PFSK-1 (cell line): ENCODE results near the gene EFHD1.

Experiments
- FOXP2 ChIP-seq: optimal IDR thresholded peaks from 2 replicates; pipeline ENCODE3; 2011; ENCODE audit warnings: borderline replicate concordance, control low read depth, inconsistent platforms; ENCODE audit not compliant: insufficient read depth; ENCODE audit errors: extremely low read length, extremely low read depth
- POLR2AphosphoS5 ChIP-seq: IDR thresholded peaks from 2 replicates; pipeline ENCODE4 v1.6.1; 2012; ENCODE audit warnings: low read depth, mild to moderate bottlenecking, control low read depth, low read length, moderate library complexity
- SIN3A ChIP-seq: IDR thresholded peaks from 2 replicates; pipeline ENCODE4 v1.6.1; 2012; ENCODE audit warnings: mild to moderate bottlenecking, low read length, moderate library complexity, borderline replicate concordance; ENCODE audit not compliant: insufficient read depth
- TAF1 ChIP-seq: IDR thresholded peaks from 2 replicates; pipeline ENCODE4 v1.6.1; 2012; ENCODE audit warnings: low read length, control low read depth, borderline replicate concordance; ENCODE audit not compliant: insufficient read depth
- TF ChIP-seq, protein P1 (sequence below), 2 experiments: IDR thresholded peaks; 2 replicates each; pipeline versions ENCODE4 v1.6.1 to v1.8.0; 2011 to 2012; ENCODE audit warnings: low read depth in 2 of 2, low read length in 2 of 2, control low read depth in 1 of 2, inconsistent platforms in 1 of 2, mild to moderate bottlenecking in 1 of 2, moderate library complexity in 1 of 2; ENCODE audit not compliant: insufficient read depth in 1 of 2

Gene EFHD1

DNA sequence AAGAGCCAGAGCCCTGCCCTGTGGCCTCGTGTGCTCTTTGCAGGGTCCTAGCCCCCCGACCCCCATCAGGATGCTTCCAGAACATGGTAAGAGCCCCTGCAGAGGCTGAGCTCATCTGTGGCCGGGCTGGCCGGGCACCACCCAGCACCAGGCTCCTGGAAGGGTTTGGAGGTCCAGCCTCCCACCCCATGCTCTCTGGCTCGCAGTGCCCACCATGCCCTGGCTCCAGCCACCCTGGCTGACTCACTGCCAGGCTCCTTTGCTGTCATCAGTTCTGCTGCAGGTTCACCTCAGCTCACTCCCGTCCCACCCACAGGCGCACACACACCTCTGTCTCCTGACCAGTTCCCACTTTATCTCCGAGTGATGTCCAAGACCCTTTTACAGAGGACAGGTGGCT, 45.4 kb upstream of the EFHD1 start:
- TF ChIP-seq, protein P1, sequence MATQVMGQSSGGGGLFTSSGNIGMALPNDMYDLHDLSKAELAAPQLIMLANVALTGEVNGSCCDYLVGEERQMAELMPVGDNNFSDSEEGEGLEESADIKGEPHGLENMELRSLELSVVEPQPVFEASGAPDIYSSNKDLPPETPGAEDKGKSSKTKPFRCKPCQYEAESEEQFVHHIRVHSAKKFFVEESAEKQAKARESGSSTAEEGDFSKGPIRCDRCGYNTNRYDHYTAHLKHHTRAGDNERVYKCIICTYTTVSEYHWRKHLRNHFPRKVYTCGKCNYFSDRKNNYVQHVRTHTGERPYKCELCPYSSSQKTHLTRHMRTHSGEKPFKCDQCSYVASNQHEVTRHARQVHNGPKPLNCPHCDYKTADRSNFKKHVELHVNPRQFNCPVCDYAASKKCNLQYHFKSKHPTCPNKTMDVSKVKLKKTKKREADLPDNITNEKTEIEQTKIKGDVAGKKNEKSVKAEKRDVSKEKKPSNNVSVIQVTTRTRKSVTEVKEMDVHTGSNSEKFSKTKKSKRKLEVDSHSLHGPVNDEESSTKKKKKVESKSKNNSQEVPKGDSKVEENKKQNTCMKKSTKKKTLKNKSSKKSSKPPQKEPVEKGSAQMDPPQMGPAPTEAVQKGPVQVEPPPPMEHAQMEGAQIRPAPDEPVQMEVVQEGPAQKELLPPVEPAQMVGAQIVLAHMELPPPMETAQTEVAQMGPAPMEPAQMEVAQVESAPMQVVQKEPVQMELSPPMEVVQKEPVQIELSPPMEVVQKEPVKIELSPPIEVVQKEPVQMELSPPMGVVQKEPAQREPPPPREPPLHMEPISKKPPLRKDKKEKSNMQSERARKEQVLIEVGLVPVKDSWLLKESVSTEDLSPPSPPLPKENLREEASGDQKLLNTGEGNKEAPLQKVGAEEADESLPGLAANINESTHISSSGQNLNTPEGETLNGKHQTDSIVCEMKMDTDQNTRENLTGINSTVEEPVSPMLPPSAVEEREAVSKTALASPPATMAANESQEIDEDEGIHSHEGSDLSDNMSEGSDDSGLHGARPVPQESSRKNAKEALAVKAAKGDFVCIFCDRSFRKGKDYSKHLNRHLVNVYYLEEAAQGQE (IDR thresholded peaks at IDR 0.05; ENCODE audit: insufficient read depth in 1 of 2, low read depth in 2 of 2, low read length in 2 of 2): no peak
- TF ChIP-seq TAF1 (no peak), SIN3A (no peak), POLR2AphosphoS5 (no peak), FOXP2 (no peak)

DNA sequence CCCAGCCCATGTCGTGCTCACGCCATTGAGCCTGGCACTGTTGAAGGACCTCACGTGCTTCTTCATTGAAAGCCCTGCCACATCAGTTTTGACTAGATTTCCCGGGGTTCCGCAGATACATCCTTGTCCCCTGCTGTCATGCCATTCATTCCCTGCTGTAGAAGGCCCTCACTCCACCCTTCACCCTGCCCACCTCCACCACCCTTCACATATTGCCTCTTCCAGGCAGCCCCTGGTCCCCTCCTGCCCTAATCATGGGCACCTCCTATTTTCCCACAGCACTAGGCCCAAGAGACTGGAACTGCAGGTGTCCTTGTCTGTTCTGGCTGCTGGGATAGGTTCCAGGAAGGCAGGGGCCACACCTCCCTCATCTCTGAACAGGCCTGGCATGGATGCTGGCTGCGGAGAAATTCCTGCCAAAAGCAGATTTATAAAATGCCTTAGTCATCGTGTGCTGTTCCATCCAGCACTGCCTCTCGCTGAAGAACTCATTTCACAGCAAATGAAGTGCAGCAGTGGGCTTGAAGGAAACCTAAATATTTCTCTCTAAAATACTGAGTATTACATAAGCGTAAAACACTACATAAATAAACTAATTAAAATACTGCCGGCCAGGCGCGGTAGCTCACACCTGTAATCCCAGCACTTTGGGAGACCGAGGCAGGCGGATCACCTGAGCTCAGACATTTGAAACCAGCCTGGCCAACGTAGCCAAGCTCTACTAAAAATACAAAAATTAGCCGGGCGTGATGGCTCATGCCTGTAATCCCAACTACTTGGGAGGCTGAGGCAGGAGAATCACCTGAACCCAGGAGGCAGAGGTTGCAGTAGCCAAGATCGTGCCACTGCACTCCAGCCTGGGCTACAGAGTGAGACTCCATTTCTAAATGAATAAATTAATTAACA, 44.5 kb upstream of the EFHD1 start:
- TF ChIP-seq FOXP2 (no peak), POLR2AphosphoS5 (no peak), TAF1 (no peak), SIN3A (no peak)
- TF ChIP-seq, protein P1 (IDR thresholded peaks at IDR 0.05; ENCODE audit: insufficient read depth in 1 of 2, low read depth in 2 of 2, low read length in 2 of 2): no peak

DNA sequence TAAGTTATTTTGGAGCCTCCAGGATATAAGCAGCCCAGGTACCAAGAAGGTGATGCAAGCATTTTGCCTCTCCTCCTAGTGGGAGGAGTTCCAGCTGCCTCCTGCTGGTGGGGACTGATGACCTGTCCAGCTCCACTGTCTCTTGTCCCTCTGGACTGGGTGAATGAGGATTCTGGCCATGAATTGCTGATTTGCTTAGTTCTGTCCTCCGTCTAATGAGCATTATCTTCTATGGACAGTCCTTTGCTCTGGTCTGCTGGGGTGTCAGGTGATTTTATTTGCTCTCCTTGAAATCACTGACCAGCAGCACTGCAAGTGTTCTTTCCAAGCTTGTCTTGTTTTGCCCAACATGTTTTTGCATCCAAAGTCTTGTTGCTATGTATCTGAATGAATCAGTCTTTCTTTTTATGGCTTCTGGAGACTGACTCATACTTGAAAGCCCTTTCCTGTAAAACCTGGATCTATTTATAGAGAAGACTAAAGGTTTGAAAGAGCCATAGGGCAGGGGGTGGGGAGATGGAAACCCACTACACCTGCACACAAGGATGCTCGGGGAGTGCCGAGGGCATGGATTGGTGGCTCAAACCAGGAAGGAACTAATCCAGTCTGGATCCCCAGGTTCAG, 40.5 kb upstream of the EFHD1 start:
- TF ChIP-seq POLR2AphosphoS5 (no peak), FOXP2 (no peak), TAF1 (no peak), SIN3A (no peak)
- TF ChIP-seq, protein P1 (IDR thresholded peaks at IDR 0.05; ENCODE audit: insufficient read depth in 1 of 2, low read depth in 2 of 2, low read length in 2 of 2): no peak

DNA sequence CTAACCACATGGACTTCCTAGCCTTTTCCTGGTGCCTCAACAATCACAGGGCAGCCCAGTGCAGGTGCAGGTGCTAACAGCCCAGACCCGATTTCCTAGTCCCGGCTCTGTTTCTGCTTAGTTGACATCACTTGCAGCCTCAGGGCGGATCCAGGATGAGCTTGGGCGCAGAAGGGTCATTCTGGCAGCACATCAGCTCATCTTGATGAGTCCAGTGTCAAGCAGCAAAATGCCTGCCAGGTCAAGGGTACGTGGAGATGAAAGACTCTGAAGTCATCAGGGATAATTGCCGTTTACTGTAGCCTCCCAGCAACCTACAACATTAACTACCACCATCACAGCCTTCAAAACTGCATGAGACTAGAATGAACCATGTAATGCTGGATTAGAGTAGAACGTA, 39.4 kb upstream of the EFHD1 start:
- no peak for TF ChIP-seq POLR2AphosphoS5
- no peak for TF ChIP-seq SIN3A
- TF ChIP-seq, protein P1 (IDR thresholded peaks at IDR 0.05; ENCODE audit: insufficient read depth in 1 of 2, low read depth in 2 of 2, low read length in 2 of 2): no peak
- TF ChIP-seq FOXP2: no peak
- TF ChIP-seq TAF1: no peak
